Activated CD4-positive, alpha-beta T cell treated with anti-CD3 and anti-CD28 coated beads, Interleukin-2, amount 50 U/mL, for 48 hours (primary cell): ENCODE results near the gene ARSK.

Experiments
- DNase-seq, 2 experiments: peaks; one replicate each; pipeline ENCODE4 v3.0.0-alpha.2; 2020

ARSK gene

GRCh38 chr5:95565280-95565920, 10.5 kb downstream of the ARSK start:
- DNase-seq = no peak

GRCh38 chr5:95572016-95572415, 17.1 kb downstream of the ARSK start:
- no peak for DNase-seq

GRCh38 chr5:95581576-95581975, 26.7 kb downstream of the ARSK start:
- no peak for DNase-seq

- DNase-seq = no peak
Observed at GRCh38 chr5:95583992-95584391, 29.1 kb downstream of the ARSK start.

- no peak for DNase-seq
Observed at GRCh38 chr5:95590880-95591279, 36.0 kb downstream of the ARSK start.

GRCh38 chr5:95591490-95591901, 36.6 kb downstream of the ARSK start:
- no peak for DNase-seq

GRCh38 chr5:95595289-95595931, 40.5 kb downstream of the ARSK start:
- DNase-seq = no peak

- DNase-seq = no peak
Observed at GRCh38 chr5:95599252-95599651, 44.4 kb downstream of the ARSK start.

- no peak for DNase-seq
Observed at GRCh38 chr5:95600557-95600956, 45.7 kb downstream of the ARSK start.

- no peak for DNase-seq
Observed at GRCh38 chr5:95605786-95606185, 50.9 kb downstream of the ARSK start.

GRCh38 chr5:95606419-95606818, 51.5 kb downstream of the ARSK start:
- DNase-seq = no peak

- no peak for DNase-seq
Observed at GRCh38 chr5:95609711-95610110, 54.8 kb downstream of the ARSK start.

GRCh38 chr5:95610546-95610945, 55.6 kb downstream of the ARSK start:
- no peak for DNase-seq

- no peak for DNase-seq
Observed at GRCh38 chr5:95611396-95611795, 56.5 kb downstream of the ARSK start.

- DNase-seq = no peak
Observed at GRCh38 chr5:95613514-95613913, 58.6 kb downstream of the ARSK start.

- DNase-seq = no peak
Observed at GRCh38 chr5:95615164-95615467, 60.2 kb downstream of the ARSK start.

- no peak for DNase-seq
Observed at GRCh38 chr5:95617057-95617456, 62.2 kb downstream of the ARSK start.

GRCh38 chr5:95619096-95619495, 64.2 kb downstream of the ARSK start:
- no peak for DNase-seq

GRCh38 chr5:95619514-95620029, 64.7 kb downstream of the ARSK start:
- DNase-seq = peak in 1 of 2 experiments; percentile 12

- DNase-seq = peak; percentile 62 to 70
Observed at GRCh38 chr5:95620030-95620869, 65.3 kb downstream of the ARSK start, which contains the start of gene GPR150. Gene GPR150 (plus strand): TSS chr5:95620087. CDS start chr5:95620276, 189 bp downstream.

GRCh38 chr5:95620870-95621838, 66.3 kb downstream of the ARSK start:
- DNase-seq = peak; percentile 52 to 57

- no peak for DNase-seq
Observed at GRCh38 chr5:95621839-95622629, 67.1 kb downstream of the ARSK start.
